Thoracic aorta (tissue), 2 donors: ENCODE results near the gene TRIO. TPM values are rescaled to one million over a fixed set of nuclear protein-coding genes. Genes with fewer than 3 reads are reported as not detected.

Experiments used
- ATAC-seq: fragments of 150-250 bp; one replicate; pipeline ENCODE4 v1.8.0; 2017; ENCODE audit warnings: low read depth; ENCODE audit not compliant: insufficient number of reproducible peaks, low FRiP score
- DNase-seq: peaks from one replicate; pipeline ENCODE4 v3.0.0-alpha.2; 2020; ENCODE audit warnings: low spot score
- H3K27ac ChIP-seq, 2 donors: fragments of 200-600 bp; sonication (generic); 1 replicate in 1 of 2; 2 replicates in 1 of 2; pipeline ENCODE4 v1.5.1; 2016; ENCODE audit warnings: mild to moderate bottlenecking in 2 of 2, moderate library complexity in 2 of 2
- H3K27me3 ChIP-seq: fragments of 200-600 bp; sonication (generic); replicated peaks from 2 replicates; pipeline ENCODE4 v1.6.0; 2016; ENCODE audit warnings: mild to moderate bottlenecking; ENCODE audit not compliant: insufficient read depth
- H3K36me3 ChIP-seq: fragments of 200-600 bp; sonication (generic); one replicate; pipeline ENCODE4 v1.5.1; 2016
- H3K4me1 ChIP-seq, 2 donors: fragments of 200-600 bp; sonication (generic); 1 replicate in 1 of 2; 2 replicates in 1 of 2; pipeline versions ENCODE4 v1.5.1 to v1.6.0; 2016; ENCODE audit warnings: low read depth in 2 of 2, mild to moderate bottlenecking in 1 of 2; ENCODE audit not compliant: control insufficient read depth in 1 of 2
- H3K4me3 ChIP-seq: fragments of 200-600 bp; sonication (generic); 2 replicates; pipeline ENCODE4 v1.5.1; 2016; ENCODE audit warnings: mild to moderate bottlenecking
- H3K9me3 ChIP-seq: fragments of 200-600 bp; sonication (generic); 2 replicates; pipeline ENCODE4 v1.5.1; 2016
- total RNA-seq, 2 donors: library from RNA; depleted of rRNA; stranded (reverse); fragments of >200 nt; gene quantifications; one replicate each; pipeline versions ENCODE4 v1.1.0 to v1.2.3, GENCODE V29; 2016
- TF ChIP-seq, protein P1 (sequence below): fragments of 200-600 bp; sonication (generic); IDR thresholded peaks from one replicate; pipeline ENCODE4 v1.5.1; 2019; ENCODE audit warnings: antibody characterized with exemption

TRIO gene
- total RNA-seq, 2 donors from 2014 or later, result 219 to 300 TPM

DNA sequence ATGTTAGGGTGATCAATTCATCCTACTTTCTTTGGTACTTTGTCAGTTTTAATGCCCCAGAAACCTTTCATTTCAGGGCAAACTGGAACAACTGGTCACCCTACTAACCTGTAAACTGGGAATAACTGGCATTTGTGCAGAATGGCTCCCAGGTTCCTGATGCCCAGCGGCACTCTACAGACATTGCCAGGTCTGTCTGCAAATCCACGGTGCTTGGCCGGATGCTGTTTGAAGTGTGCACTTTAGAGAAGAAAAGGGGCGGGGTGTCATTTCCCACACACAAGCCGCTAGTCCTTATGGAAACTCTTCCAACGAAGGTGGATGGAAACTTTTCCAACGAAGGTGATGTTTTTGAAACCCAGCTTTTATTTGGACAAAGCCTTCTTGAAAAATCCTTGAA lies 388.5 kb downstream of the TRIO start:
- Histone ChIP-seq H3K4me3 (no peak overlapping the region), H3K27ac (no peak overlapping the region), H3K27me3 (no peaks in the 10 kb centered on the region), H3K4me1 (no peaks in the 10 kb centered on the region), H3K9me3 (no peaks in the 10 kb centered on the region), H3K36me3 (no peaks in the 10 kb centered on the region)
- TF ChIP-seq, protein P1, sequence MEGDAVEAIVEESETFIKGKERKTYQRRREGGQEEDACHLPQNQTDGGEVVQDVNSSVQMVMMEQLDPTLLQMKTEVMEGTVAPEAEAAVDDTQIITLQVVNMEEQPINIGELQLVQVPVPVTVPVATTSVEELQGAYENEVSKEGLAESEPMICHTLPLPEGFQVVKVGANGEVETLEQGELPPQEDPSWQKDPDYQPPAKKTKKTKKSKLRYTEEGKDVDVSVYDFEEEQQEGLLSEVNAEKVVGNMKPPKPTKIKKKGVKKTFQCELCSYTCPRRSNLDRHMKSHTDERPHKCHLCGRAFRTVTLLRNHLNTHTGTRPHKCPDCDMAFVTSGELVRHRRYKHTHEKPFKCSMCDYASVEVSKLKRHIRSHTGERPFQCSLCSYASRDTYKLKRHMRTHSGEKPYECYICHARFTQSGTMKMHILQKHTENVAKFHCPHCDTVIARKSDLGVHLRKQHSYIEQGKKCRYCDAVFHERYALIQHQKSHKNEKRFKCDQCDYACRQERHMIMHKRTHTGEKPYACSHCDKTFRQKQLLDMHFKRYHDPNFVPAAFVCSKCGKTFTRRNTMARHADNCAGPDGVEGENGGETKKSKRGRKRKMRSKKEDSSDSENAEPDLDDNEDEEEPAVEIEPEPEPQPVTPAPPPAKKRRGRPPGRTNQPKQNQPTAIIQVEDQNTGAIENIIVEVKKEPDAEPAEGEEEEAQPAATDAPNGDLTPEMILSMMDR, result no peak
- no peak for DNase-seq
- no peak for ATAC-seq

DNA sequence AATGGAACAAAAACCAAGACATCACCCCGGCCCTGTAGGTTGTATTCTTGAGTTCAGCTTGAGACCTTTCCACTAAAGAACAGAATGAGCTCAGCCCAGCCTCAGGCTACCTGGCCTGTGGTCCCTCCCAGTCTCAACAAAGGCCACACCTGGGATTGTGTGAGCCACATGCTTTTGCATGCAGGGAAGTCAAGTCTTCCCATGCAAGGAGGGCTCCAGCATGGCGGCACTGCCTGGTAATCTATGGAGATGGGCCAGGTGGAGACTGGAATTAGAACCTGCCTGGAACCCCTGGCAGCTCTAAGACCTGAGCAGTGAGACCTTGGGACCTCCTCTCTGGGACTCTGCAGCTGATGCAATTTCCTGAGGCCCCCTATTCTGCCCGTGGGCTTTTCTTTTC lies 389.0 kb downstream of the TRIO start:
- TF ChIP-seq, protein P1, result no peak
- no peaks in the 10 kb centered on the region for H3K9me3 ChIP-seq
- no peaks in the 10 kb centered on the region for H3K4me1 ChIP-seq
- ATAC-seq (no peak), DNase-seq (no peak)
- H3K4me3 ChIP-seq, result no peak overlapping the region
- no peaks in the 10 kb centered on the region for H3K27me3 ChIP-seq
- H3K27ac ChIP-seq, result no peak overlapping the region
- no peaks in the 10 kb centered on the region for H3K36me3 ChIP-seq

DNA sequence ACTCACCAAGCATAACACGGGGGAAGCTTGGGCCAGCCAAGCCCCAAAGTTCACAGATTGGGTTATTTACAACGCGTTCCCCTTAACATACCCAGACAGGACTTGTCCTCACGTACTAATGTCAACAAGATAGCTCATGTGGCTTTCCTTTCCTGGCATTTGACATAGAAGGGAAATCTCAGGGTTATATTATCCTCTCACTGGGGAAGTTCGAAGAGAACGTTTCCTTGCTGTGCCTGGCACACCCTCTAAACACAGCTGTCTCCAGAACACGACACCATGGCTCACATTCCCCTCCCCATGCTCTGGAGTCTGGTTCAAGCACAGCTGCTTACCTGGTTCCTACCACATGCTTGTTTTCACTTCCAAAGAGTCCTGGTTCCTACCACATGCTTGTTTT lies 391.6 kb downstream of the TRIO start:
- H3K27me3 ChIP-seq, result no peaks in the 10 kb centered on the region
- DNase-seq (no peak), ATAC-seq (no peak)
- H3K27ac ChIP-seq, result no peak overlapping the region
- TF ChIP-seq, protein P1, result no peak
- H3K4me3 ChIP-seq, result no peak overlapping the region
- H3K36me3 ChIP-seq, result no peaks in the 10 kb centered on the region
- H3K9me3 ChIP-seq, result no peaks in the 10 kb centered on the region
- no peaks in the 10 kb centered on the region for H3K4me1 ChIP-seq

DNA sequence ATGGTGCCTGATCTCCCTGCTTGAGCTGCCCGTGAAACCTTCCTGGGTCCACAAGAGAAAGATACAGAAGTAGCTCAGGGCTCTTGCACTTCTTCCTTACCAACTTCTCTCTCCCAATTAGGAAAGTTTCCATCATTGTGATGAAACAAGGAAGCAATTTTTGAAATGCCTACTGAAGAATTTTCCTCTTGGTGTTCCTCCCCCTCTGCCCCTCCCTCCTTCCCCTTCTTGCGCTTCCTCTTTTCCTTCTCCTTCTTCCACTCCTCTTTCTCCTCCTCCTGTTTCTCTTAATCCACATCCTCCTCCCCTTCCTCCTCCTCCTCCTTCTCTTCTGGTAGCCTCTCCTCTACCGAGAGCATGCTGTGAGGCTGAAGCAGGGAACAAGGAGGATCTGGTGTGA lies 402.2 kb downstream of the TRIO start:
- Histone ChIP-seq H3K4me3 (no peak overlapping the region), H3K27me3 (no peaks in the 10 kb centered on the region), H3K36me3 (no peaks in the 10 kb centered on the region), H3K27ac (no peak overlapping the region), H3K4me1 (no peaks in the 10 kb centered on the region), H3K9me3 (peaks cover 4% of the 10 kb centered on the region)
- DNase-seq, result no peak
- no peak for ATAC-seq
- TF ChIP-seq, protein P1, result no peak

DNA sequence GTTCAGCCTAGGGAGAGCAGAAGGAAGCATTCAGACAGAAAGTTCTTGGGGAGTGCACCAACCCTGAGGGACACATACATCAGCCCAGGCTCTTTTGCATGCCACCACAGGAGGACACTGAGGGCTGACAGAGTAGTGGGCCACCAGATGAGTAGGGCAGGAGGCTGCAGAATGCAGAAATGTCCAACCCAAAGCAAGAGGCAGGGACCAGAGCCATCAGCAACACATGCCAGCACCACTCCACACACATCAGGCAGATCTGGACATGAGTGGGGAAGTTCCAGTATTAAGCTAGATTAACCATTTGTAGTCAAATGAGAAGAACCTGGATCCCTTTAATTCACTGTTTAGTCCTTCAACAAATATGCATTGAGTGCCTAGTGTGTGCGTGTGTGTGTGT lies 402.7 kb downstream of the TRIO start:
- no peak for DNase-seq
- Histone ChIP-seq H3K27ac (no peak overlapping the region), H3K36me3 (no peaks in the 10 kb centered on the region), H3K27me3 (no peaks in the 10 kb centered on the region), H3K9me3 (peaks cover 4% of the 10 kb centered on the region), H3K4me1 (no peaks in the 10 kb centered on the region), H3K4me3 (no peak overlapping the region)
- TF ChIP-seq, protein P1, result no peak
- no peak for ATAC-seq
